Nephron (organoid): Measurements from ENCODE around the gene ENPP6.

Experiments
- H3K27ac Mint-ChIP-seq, 3 experiments: 2 replicates each; pipeline ENCODE4 v1.8.0; 2020; ENCODE audit warnings: mixed read lengths in 3 of 3, mild to moderate bottlenecking in 2 of 3, moderate library complexity in 1 of 3
- H3K27me3 Mint-ChIP-seq: 2 replicates; pipeline ENCODE4 v1.8.0; 2021; ENCODE audit warnings: low read depth, mild to moderate bottlenecking, moderate library complexity, mixed read lengths
- H3K36me3 Mint-ChIP-seq: 2 replicates; pipeline ENCODE4 v1.8.0; 2020; ENCODE audit warnings: low read depth, mixed read lengths
- H3K4me1 Mint-ChIP-seq: 2 replicates; pipeline ENCODE4 v1.8.0; 2020; ENCODE audit warnings: mixed read lengths
- H3K4me3 Mint-ChIP-seq, 3 experiments: 2 replicates each; pipeline ENCODE4 v1.8.0; 2020; ENCODE audit warnings: mild to moderate bottlenecking in 3 of 3, mixed read lengths in 3 of 3, moderate library complexity in 2 of 3
- H3K9me3 Mint-ChIP-seq: 2 replicates; pipeline ENCODE4 v1.8.0; 2020; ENCODE audit warnings: mixed read lengths
- TF ChIP-seq, protein P1 (sequence below), 3 experiments: fragments of 200-600 bp; sonication (generic); IDR thresholded peaks; one replicate each; pipeline ENCODE4 v1.5.0; 2021; ENCODE audit warnings: antibody characterized with exemption in 3 of 3; ENCODE audit not compliant: unreplicated experiment in 3 of 3

Gene ENPP6

DNA sequence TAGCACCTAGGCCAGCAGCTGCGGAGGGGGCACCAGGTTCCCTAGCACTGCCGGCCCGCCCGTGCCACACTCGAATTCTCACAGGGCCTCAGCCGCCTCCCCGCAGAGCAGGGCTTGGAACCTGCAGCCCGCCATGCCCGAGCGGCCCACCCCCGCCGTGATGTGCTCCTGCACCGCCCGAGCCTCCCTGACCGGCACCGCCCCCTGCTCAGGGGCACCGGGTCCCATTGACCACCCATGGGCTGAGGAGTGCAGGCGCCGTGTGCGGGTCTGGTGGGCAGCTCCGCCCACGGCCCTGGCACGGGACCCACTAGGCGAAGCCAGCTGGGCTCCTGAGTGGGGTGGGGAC lies 35.4 kb upstream of the ENPP6 start:
- Mint-ChIP-seq H3K36me3 (no peaks in the 10 kb centered on the region), H3K27ac (no peak overlapping the region), H3K9me3 (peaks cover 2% of the 10 kb centered on the region), H3K4me3 (no peak overlapping the region), H3K4me1 (no peaks in the 10 kb centered on the region), H3K27me3 (peaks cover 4% of the 10 kb centered on the region)
- TF ChIP-seq, protein P1, sequence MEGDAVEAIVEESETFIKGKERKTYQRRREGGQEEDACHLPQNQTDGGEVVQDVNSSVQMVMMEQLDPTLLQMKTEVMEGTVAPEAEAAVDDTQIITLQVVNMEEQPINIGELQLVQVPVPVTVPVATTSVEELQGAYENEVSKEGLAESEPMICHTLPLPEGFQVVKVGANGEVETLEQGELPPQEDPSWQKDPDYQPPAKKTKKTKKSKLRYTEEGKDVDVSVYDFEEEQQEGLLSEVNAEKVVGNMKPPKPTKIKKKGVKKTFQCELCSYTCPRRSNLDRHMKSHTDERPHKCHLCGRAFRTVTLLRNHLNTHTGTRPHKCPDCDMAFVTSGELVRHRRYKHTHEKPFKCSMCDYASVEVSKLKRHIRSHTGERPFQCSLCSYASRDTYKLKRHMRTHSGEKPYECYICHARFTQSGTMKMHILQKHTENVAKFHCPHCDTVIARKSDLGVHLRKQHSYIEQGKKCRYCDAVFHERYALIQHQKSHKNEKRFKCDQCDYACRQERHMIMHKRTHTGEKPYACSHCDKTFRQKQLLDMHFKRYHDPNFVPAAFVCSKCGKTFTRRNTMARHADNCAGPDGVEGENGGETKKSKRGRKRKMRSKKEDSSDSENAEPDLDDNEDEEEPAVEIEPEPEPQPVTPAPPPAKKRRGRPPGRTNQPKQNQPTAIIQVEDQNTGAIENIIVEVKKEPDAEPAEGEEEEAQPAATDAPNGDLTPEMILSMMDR (IDR thresholded peaks at IDR 0.05; ENCODE audit: unreplicated experiment in 3 of 3) = no peak

DNA sequence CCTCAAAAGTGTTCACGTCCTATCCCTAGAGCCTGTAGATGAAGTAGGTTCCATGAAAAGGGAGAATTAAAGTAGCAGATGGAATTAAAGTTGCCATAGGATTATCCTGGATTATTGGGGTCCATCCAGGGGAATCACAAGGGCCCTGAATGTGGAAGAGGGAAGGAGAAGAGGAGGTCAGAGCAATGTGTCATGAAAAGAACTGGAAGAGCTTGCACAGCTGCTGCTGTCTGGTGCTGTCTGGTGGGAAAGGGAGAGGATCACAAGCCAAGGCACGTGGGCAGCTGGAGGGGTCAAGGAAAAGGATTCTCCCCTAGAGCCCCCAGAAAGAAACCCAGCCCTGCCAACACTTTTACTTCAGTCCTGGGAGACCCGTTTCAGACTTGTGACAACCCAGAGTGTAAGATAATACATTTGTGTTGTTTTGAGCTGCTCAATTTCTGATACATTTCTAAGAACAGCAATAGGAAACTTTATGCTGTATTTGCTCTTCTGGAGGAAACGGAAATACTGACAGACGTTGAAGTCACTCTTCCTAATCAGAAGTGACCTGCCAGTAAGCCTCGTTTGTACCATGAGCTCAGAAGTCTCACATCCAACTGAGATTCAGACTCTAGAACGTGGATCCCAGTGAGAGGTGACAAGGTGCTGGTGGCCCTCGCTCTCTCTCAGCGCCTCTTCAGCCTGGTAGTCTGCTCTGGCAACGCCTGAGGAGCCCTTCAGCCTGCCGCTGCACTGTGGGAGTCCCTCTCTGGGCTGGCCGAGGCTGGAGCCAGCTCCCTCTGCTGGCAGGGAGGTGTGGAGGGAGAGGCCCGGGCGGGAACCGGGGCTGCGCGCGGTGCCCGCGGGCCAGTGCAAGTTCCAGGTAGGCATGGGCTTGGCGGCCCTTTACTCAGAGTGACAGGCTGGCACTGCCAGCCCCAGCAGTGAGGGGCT lies 34.7 kb upstream of the ENPP6 start:
- peaks cover 2% of the 10 kb centered on the region for H3K9me3 Mint-ChIP-seq
- peaks cover 4% of the 10 kb centered on the region for H3K27me3 Mint-ChIP-seq
- H3K27ac Mint-ChIP-seq = peak overlapping the region in 2 of 3 experiments; percentile 9 to 16
- TF ChIP-seq, protein P1 (IDR thresholded peaks at IDR 0.05; ENCODE audit: unreplicated experiment in 3 of 3) = no peak
- no peaks in the 10 kb centered on the region for H3K36me3 Mint-ChIP-seq
- H3K4me3 Mint-ChIP-seq = no peak overlapping the region
- no peaks in the 10 kb centered on the region for H3K4me1 Mint-ChIP-seq

DNA sequence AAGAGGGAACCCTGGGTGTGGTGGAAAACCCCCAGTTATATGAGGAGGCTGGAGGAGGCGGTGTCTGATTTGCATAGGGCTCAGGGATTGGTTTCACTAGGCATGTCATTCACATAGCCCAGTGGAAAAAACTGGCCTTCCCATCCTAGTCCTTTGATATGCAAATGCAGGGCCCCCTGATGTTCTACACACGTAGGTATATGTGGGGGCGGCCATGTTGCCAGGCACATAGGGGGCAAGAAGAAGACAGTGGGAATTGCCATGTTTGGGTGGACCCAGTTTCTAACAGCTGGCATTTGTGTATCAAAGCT lies 34.0 kb upstream of the ENPP6 start:
- H3K9me3 Mint-ChIP-seq = peaks cover 2% of the 10 kb centered on the region
- no peak overlapping the region for H3K4me3 Mint-ChIP-seq
- TF ChIP-seq, protein P1 (IDR thresholded peaks at IDR 0.05; ENCODE audit: unreplicated experiment in 3 of 3) = no peak
- H3K27ac Mint-ChIP-seq = no peak overlapping the region
- H3K36me3 Mint-ChIP-seq = no peaks in the 10 kb centered on the region
- H3K4me1 Mint-ChIP-seq = no peaks in the 10 kb centered on the region
- peaks cover 4% of the 10 kb centered on the region for H3K27me3 Mint-ChIP-seq

DNA sequence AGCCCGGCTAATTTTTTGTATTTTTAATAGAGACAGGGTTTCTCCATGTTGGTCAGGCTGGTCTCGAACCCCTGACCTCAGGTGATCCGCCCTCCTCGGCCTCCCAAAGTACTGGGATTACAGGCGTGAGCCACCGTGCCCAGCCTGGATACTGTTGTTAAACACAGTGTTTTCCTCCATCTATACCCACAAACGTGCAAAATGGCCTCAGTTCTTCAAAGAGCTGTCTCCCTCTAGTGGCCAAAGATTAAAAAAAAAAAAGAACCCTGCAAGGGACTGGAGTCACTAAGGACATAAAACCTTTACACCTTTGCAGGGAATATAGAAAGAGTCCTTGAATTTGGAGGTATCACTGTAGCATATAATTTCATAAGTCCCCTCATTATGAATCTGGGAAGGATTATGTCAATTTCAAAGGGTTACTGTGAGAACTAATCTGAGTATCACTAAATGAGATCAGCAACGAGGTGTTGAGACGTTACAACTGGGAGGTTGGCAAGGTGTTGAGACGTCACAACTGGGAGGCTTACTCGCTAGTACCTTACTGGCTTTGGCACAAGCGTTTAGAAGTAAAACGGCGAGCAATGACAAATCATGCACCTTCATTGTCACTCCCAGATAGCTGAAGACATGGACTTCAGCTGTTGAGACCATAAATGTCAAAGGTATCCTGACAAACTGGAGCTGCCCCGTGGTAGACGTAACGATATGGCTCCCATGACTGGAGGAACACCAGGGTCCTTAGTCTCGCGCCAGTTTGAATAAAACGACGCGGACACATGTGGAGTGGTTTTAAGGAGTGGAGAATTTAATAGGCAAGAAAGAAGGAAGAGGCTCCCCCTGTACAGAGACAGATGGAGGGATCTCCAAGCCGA lies 33.4 kb upstream of the ENPP6 start:
- Mint-ChIP-seq H3K36me3 (no peaks in the 10 kb centered on the region), H3K4me3 (no peak overlapping the region), H3K27me3 (peaks cover 4% of the 10 kb centered on the region), H3K4me1 (no peaks in the 10 kb centered on the region), H3K9me3 (peaks cover 2% of the 10 kb centered on the region), H3K27ac (no peak overlapping the region)
- TF ChIP-seq, protein P1 (IDR thresholded peaks at IDR 0.05; ENCODE audit: unreplicated experiment in 3 of 3) = peak; percentile 43 to 63 (median 58)

DNA sequence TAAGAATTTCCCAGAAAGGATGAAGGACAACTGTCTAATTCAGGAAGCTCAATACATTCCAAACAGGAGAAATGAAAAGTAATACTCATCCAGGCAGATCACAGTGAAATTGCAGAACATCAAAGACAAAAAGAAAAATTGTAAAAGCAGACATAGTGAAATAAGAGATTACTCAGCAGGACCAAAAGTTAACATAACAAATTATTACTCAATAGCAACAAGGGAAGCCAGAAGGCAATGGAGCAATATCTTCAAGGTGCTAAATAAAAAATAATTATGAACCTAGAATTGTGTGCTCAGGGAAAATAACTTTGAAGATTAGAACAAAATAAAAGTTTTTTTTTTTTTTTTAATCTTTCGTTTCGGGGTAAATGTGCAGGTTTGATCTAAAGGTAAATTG lies 30.5 kb upstream of the ENPP6 start:
- TF ChIP-seq, protein P1 (IDR thresholded peaks at IDR 0.05; ENCODE audit: unreplicated experiment in 3 of 3) = no peak
- H3K27me3 Mint-ChIP-seq = no peaks in the 10 kb centered on the region
- no peak overlapping the region for H3K27ac Mint-ChIP-seq
- H3K36me3 Mint-ChIP-seq = no peaks in the 10 kb centered on the region
- H3K9me3 Mint-ChIP-seq = peaks cover 2% of the 10 kb centered on the region
- H3K4me3 Mint-ChIP-seq = no peak overlapping the region
- H3K4me1 Mint-ChIP-seq = no peaks in the 10 kb centered on the region
